GM18867 (cell line): ENCODE data around the gene NINJ2.
"Not testable (repeated sequence)": the region's sequence is repeated elsewhere in the genome, so short reads cannot be mapped to it uniquely, and the experiment has no call there.

Experiments used
- ATAC-seq: cut with Tn5 transposase; IDR thresholded peaks from one replicate; pipeline ENCODE4 v1.9.1; 2021; ENCODE audit warnings: mild to moderate bottlenecking, moderate library complexity; ENCODE audit not compliant: unreplicated experiment

The NINJ2 gene

DNA sequence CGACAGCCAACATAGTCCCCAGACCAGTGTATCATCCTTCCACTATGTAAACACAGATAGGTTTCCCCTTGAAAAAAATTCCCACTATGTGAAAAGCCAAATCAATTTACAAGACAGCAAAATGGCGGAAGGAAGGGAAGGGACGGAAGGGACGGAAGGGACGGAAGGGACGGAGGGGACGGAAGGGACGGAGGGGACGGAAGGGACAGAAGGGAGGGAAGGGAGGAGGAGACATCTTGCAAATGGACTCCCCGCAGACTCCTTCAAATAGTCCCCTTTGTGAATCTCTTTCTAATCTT is 75.3 kb downstream of the NINJ2 start:
- ATAC-seq, result no peak

- ATAC-seq, result no peak
Measured at GRCh38 chr12:587132-588023, 75.9 kb downstream of the NINJ2 start.

DNA sequence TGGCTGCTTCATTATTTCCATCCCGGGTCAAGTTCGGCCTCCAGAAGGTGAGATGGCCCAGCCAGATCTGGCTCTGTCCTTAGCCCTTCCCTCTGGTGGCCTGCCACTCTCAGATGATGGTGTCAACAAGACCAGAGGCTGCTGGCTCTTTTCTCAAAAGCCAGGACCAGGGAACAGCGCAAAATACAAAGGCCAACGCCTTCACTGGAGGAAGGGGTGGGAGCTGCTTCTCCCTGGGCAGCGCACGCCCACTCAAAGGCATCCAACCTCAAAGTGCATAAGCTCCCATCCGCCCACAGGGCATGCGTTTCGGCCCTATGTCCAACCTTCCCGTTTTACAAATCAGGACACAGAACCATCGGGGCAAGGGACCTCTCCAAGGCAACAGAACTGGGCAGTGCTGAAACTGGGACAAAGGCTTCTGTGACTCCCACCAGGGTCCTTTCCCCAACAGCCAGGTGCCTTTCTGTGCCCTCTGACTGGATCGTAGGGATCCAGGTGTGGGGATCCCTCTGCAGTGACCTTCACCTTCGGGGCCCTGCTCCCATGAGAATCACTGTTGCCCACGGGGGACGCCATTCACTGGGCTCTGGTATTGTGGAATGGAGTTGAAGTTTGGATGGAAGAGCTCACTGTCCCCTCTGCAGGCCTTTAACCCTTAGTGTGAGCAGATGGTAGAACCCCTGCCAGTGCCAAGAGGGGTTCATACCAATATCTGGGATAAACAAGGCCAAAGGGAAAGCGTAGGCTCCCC is 76.8 kb downstream of the NINJ2 start:
- no peak for ATAC-seq

- ATAC-seq, result no peak
Measured at GRCh38 chr12:585062-586061, 77.9 kb downstream of the NINJ2 start.

- no peak for ATAC-seq
Measured at GRCh38 chr12:583251-583869, 79.9 kb downstream of the NINJ2 start.

GRCh38 chr12:581746-582145 is 81.5 kb downstream of the NINJ2 start:
- no peak for ATAC-seq

DNA sequence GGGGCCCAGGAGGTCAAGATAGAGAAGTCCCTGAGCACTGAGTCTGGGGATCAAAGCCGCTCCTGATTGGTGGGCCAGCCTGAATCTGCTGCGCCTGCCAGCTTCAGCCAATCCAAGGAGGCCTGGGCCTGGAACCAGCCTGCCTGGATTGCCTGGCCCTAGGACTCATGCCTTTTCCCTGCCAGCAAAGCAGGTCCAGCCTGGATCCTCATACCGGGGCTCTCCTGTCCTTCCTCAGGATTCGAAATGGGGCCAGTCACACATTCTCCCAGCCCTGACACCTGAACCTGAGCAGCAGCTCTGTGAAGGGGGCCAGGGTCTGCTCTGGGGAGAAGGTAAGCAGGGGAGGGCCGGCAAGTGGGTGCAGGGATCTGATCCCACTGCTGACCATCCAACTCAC is 81.9 kb downstream of the NINJ2 start:
- ATAC-seq, result no peak

DNA sequence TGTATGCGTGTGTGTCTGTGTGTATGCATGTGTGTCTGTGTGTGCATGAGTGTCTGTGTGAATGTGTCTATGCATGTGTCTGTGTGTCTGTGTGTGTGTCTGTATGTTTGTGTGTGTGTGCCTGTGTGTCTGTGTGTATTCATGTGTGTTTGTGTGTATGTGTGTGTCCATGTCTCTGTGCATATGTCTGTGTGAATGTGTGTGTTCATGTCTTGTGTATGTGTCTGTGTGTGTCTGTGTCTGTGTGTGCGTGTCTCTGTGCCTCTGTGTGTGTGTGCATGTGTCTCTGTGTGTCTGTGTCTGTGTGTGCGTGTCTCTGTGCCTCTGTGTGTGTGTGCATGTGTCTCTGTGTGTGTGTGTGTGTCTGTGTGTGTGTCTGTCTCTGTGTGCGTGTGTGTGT is 82.4 kb downstream of the NINJ2 start:
- ATAC-seq, result no peak

- no peak for ATAC-seq
Measured at GRCh38 chr12:579420-580110, 83.7 kb downstream of the NINJ2 start.

DNA sequence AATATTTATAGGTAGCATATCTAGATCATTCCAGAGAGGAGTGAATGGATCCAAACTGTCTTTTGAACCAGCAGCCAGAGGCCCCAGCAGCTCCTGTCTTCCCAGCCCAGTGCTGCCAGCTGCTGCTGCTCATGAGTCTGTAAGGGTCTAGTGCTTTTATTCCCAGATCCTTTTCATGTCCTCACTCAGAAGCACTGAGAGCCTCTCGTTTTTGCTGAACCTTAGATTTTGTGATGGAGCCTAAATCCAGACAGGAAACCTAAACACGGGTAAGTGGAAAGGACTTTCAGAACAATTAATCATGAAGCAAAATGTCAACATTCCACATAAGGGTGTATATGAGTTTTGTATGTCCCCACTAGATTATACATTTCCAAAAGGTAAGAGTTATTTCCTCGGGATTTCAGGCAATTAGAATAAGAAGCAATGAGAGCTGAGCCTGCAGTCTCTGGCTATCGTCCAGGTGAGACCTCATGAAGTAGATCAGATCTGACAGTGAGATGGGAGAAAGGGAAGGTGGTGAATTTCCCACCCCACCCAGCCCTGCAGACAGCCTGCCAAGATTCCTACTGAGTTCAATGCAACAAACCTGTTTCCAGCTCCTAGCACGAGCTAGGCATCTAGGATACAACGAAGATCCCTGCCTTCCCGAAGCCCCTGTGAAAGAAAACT is 84.4 kb downstream of the NINJ2 start:
- no peak for ATAC-seq

DNA sequence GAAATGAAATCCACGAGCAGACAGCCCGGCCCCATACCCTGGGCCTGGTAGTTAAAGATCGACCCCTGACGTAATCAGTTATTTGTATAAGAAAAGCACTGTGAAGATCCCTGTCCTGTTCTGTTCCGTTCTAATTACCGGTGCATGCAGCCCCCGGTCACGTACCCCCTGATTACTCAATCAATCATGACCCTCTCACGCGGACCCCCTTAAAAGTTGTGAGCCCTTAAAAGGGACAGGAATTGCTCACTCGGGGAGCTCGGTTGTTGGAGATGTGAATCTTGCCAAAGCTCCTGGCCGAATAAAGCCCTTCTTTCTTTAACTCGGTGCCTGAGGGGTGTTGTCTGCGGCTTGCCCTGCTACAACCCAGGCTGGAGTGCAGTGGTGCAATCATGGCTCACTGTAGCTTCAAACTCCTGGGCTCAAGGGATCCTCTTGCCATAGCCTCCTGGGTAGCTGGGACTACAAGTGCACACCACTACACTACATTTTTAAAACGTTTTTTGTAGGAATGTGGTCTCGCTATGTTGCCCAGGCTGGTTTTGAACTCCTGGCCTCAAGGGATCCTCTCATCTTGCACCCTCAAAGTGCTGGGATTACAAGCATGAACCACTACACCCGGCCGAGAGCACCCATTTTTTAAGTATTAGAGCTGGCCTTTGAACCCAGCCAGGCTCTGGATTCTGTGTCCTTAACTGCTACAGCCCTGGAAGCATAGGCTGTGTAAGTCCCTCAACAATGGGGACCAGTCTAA is 85.1 kb downstream of the NINJ2 start:
- ATAC-seq, result not testable (repeated sequence)

DNA sequence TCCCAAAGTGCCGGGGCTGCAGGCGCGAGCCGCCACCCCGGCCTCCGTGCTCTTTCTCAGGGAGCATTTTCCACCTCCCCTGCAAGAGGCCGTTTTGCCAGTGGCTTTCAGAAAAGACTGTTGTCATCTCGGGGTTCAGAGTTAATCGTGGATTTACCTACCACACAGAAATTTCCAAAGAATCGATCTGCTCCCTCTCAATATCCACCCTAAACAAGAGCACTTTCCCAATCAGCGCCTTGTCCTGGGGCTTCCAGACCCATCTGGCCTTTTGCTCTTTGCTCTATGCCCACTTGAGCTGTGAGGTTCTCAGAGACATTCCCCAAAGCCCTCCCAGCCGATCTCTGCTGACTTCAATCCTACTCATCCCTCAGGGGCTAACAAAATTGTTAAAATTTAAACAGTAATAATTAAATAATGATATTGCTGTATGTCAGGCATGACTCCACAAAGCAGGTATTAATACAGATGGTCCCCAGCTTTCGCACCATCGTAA is 86.6 kb downstream of the NINJ2 start:
- no peak for ATAC-seq

GRCh38 chr12:575948-576614 is 87.2 kb downstream of the NINJ2 start:
- ATAC-seq, result peak; percentile 79

DNA sequence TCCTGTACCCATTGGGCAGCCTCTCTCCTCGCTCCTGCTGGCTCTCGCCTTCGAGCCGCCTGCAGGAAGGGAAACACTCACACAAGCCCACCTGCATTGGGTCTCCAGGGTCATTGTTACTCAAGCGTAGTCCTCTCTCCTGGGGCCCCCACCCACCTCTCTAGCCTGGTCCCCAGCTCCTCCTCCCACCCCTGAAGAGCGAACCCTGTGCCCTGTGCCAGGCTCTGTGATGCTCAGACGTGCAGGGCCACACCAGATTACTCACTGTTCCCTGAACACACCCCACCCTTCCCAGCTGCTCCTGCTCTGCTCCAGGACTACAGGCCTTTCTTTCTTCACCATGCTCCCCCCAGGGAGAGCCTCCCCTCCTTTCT is 88.1 kb downstream of the NINJ2 start:
- no peak for ATAC-seq

DNA sequence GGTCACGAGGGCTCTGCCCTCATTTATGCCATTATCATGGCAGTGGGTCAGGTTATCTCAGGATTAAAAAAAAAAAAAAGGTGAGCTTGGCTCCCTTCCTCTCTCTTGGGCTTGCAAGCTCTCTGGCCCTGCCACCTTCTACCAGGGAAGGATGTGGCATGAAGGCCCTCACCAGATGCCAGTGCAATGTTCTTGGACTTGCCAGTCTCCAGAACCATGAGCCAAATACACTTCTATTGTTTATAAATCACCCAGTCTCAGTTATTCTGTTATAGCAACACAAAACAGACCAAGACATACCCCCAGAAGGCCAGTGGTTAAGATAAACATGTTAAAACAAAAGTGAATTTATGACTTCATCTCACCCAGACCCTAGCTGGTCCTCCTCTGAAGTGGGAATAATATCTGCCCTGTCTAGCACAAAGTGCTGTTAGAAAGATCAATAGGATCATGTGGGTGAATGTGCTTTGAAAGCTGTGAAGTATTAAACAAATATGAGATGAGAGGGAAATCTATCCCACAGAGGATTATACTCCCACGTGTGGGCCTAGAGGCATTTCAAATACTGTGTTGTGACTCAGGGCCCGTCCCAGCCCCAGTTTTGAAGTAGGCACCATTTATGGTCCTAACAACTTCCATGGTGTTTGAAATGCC is 88.6 kb downstream of the NINJ2 start:
- ATAC-seq, result no peak

- no peak for ATAC-seq
Measured at GRCh38 chr12:573232-573631, 90.0 kb downstream of the NINJ2 start.

DNA sequence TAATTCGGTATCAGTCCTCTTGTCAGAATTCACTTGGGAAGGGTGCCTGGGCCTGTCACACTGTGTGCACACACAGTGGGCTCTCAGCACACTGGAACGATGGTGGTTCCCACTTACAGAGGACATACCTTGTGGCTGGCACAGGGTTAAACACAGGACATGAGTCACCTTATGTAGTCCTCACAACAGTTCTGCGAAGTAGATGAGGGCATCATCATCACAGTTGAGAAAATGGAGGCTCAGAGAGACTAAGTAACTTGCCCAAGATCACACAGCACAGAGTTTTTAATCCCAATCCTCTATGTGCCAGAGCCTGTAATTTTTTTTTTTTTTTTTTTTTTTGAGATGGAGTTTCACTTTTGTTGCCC is 90.7 kb downstream of the NINJ2 start:
- ATAC-seq, result no peak
